HepG2 (cell line): Measurements from ENCODE around the gene JMJD1C. TPM values are rescaled to one million over a fixed set of nuclear protein-coding genes. Genes with fewer than 3 reads are reported as not detected.

ENCODE experiments used
- ATAC-seq: fragments of 200-7000 bp; cut with Tn5 transposase; 3 replicates; pipeline ENCODE4 v1.9.1; 2020; ENCODE audit warnings: mild to moderate bottlenecking, moderate library complexity
- BruUV-seq: library from RNA; stranded (reverse); fragments of 400-500 nt; replicated peaks from 2 replicates; lab custom pipeline; 2021; lab: Mats Ljungman, UMichigan
- CTCF ChIA-PET: fragments of 300-600 bp; formaldehyde crosslinking; extraction: SDS; loops from one replicate; lab custom pipeline; 2021; ENCODE audit warnings: low total read pairs, inconsistent platforms, low intra/inter-chr PET ratio; lab: Yijun Ruan, JAX
- POLR2A ChIA-PET: fragments of 350-600 bp; sonication (Branson Sonifier 250); formaldehyde crosslinking; loops from one replicate; lab custom pipeline; 2020; ENCODE audit warnings: antibody characterized with exemption, inconsistent platforms; lab: Yijun Ruan, JAX
- DNase-seq: peaks from one replicate; pipeline ENCODE4 v3.0.0-alpha.2; 2015; ENCODE audit warnings: low spot score
- FAIRE-seq: peaks from 3 replicates; lab custom pipeline; 2011; peaks lifted over from hg19 to GRCh38; lab: Jason Lieb, UNC
- H2AFZ ChIP-seq: one replicate; pipeline ENCODE4 v1.6.1; 2011; ENCODE audit warnings: low read length, inconsistent platforms
- H3K27ac ChIP-seq: fragments of 300-600 bp; 3 replicates; pipeline ENCODE4 v1.8.0; 2011; ENCODE audit warnings: mixed run types, mild to moderate bottlenecking, mixed read lengths, low read length, inconsistent platforms; ENCODE audit not compliant: insufficient read depth; ENCODE audit errors: extremely low read length
- H3K27me3 ChIP-seq, 2 experiments: fragments of 200-600 bp in 1 of 2; 2 replicates in 1 of 2; 3 replicates in 1 of 2; pipeline versions ENCODE4 v1.6.0 to v1.8.0; 2011; ENCODE audit warnings: low read length in 2 of 2, mild to moderate bottlenecking in 2 of 2, moderate library complexity in 2 of 2, inconsistent platforms in 1 of 2; ENCODE audit not compliant: insufficient read depth in 2 of 2, control insufficient read depth in 1 of 2
- H3K36me3 ChIP-seq, 2 experiments: fragments of 200-600 bp in 1 of 2; replicated peaks in 1 of 2; 2 replicates in 1 of 2; 3 replicates in 1 of 2; pipeline versions ENCODE4 v1.5.1 to v1.8.0; 2011; ENCODE audit warnings: low read length in 2 of 2, inconsistent platforms in 1 of 2; ENCODE audit not compliant: insufficient read depth in 2 of 2, control insufficient read depth in 1 of 2
- H3K4me1 ChIP-seq: 2 replicates; pipeline ENCODE4 v1.5.1; 2012; ENCODE audit warnings: low read length, inconsistent platforms; ENCODE audit not compliant: insufficient read depth
- H3K4me2 ChIP-seq: 2 replicates; pipeline ENCODE4 v1.6.0; 2011; ENCODE audit warnings: low read depth, low read length, inconsistent platforms
- H3K4me3 ChIP-seq, 3 experiments: fragments of 200-600 bp in 1 of 3; sonication (generic), shearing (Covaris generic) in 1 of 3; replicated peaks in 1 of 3; 2 replicates each; pipeline ENCODE4 v1.5.1; 2011 to 2016; ENCODE audit warnings: low read length in 3 of 3, inconsistent platforms in 2 of 3, low read depth in 2 of 3, mild to moderate bottlenecking in 2 of 3, control low read depth in 1 of 3, mixed read lengths in 1 of 3; ENCODE audit not compliant: insufficient read depth in 1 of 3
- H3K79me2 ChIP-seq: one replicate; pipeline ENCODE4 v1.6.1; 2011; ENCODE audit warnings: low read length, inconsistent platforms; ENCODE audit not compliant: insufficient read depth
- H3K9ac ChIP-seq: 2 replicates; pipeline ENCODE4 v1.6.0; 2011; ENCODE audit warnings: mild to moderate bottlenecking, low read depth, low read length, inconsistent platforms; ENCODE audit not compliant: insufficient read depth
- H3K9me3 ChIP-seq: 2 replicates; pipeline ENCODE4 v1.5.1; 2012; ENCODE audit warnings: mild to moderate bottlenecking, low read length
- H4K20me1 ChIP-seq: 2 replicates; pipeline ENCODE4 v1.6.0; 2011; ENCODE audit warnings: inconsistent platforms, mild to moderate bottlenecking, low read length, moderate library complexity; ENCODE audit not compliant: insufficient read depth
- AKNA ChIP-seq: sonication (generic); formaldehyde crosslinking; IDR thresholded peaks from 2 replicates; pipeline ENCODE4 v1.4.0; 2020; ENCODE audit warnings: missing genetic modification reagents, borderline replicate concordance
- ARNTL ChIP-seq: sonication (generic); formaldehyde crosslinking; IDR thresholded peaks from 2 replicates; pipeline ENCODE4 v1.4.0; 2020; ENCODE audit warnings: mild to moderate bottlenecking, missing genetic modification reagents
- ATF3 ChIP-seq: sonication (generic); formaldehyde crosslinking; IDR thresholded peaks from 2 replicates; pipeline ENCODE4 v1.4.0; 2020; ENCODE audit warnings: missing genetic modification reagents
- HOXA5 ChIP-seq: sonication (generic); formaldehyde crosslinking; IDR thresholded peaks from 2 replicates; pipeline ENCODE4 v1.4.0; 2020; ENCODE audit warnings: missing genetic modification reagents
- KLF11 ChIP-seq: IDR thresholded peaks from 2 replicates; pipeline ENCODE4 v1.6.1; 2016; ENCODE audit warnings: missing compliant biosample characterization
- NCOR1 ChIP-seq: fragments of 200-600 bp; sonication (generic); IDR thresholded peaks from 2 replicates; pipeline ENCODE4 v1.7.0; 2017; ENCODE audit warnings: antibody characterized with exemption, low read length, borderline replicate concordance
- NFYB ChIP-seq: sonication (generic); formaldehyde crosslinking; IDR thresholded peaks from 2 replicates; pipeline ENCODE4 v1.4.0; 2020; ENCODE audit warnings: missing genetic modification reagents
- PLRG1 ChIP-seq: fragments of 450-650 bp; conservative IDR thresholded peaks from 2 replicates; pipeline ENCODE4 v1.6.1; 2016
- POLR2A ChIP-seq, 2 experiments: IDR thresholded peaks; 2 replicates each; pipeline ENCODE4 v1.6.1; 2011; ENCODE audit warnings: low read depth in 2 of 2, low read length in 2 of 2, mild to moderate bottlenecking in 1 of 2, moderate library complexity in 1 of 2; ENCODE audit not compliant: insufficient read depth in 1 of 2
- RAD21 ChIP-seq: fragments of 450-650 bp; formaldehyde crosslinking; IDR thresholded peaks from 2 replicates; pipeline ENCODE4 v1.5.0; 2020; ENCODE audit warnings: mild to moderate bottlenecking
- SPEN ChIP-seq: sonication (generic); formaldehyde crosslinking; IDR thresholded peaks from 2 replicates; pipeline ENCODE4 v1.5.1; 2020; ENCODE audit warnings: low read depth, mild to moderate bottlenecking, missing genetic modification reagents
- ZBTB20 ChIP-seq: sonication (generic); formaldehyde crosslinking; IDR thresholded peaks from 2 replicates; pipeline ENCODE4 v1.8.1; 2023; ENCODE audit warnings: missing genetic modification reagents, low read depth, mild to moderate bottlenecking, borderline replicate concordance
- ZFP36L1 ChIP-seq: sonication (generic); formaldehyde crosslinking; IDR thresholded peaks from 2 replicates; pipeline ENCODE4 v1.8.0; 2022; ENCODE audit warnings: mild to moderate bottlenecking, missing genetic modification reagents, moderate library complexity
- ZNF263 ChIP-seq: sonication (generic); formaldehyde crosslinking; IDR thresholded peaks from 2 replicates; pipeline ENCODE4 v1.4.0; 2020; ENCODE audit warnings: missing genetic modification reagents
- ZNF296 ChIP-seq: sonication (generic); formaldehyde crosslinking; conservative IDR thresholded peaks from 2 replicates; pipeline ENCODE4 v1.5.0; 2020; ENCODE audit warnings: mild to moderate bottlenecking, missing genetic modification reagents
- WGBS: methylation state at CpG from one replicate; pipeline ENCODE4 v1.1.6; 2017; ENCODE audit warnings: low lambda C conversion rate; 5-methylcytosine and 5-hydroxymethylcytosine counted together
- in situ Hi-C: cut with HindIII; loops from 2 replicates; pipeline ENCODE4 v1.10.0; 2017; ENCODE audit warnings: low pct_unique_long_range_greater_than_20kb; ENCODE audit not compliant: extremely low pct_ligation_motif_present
- intact Hi-C: fragments of 100-400 bp; cut with micrococcal nuclease; formaldehyde crosslinking; loops from one replicate; pipeline ENCODE4 v1.10.0; 2022; ENCODE audit not compliant: unreplicated experiment
- polyA plus RNA-seq, 8 experiments: library from polyadenylated mRNA; depleted of rRNA in 3 of 8; stranded (reverse) in 7 of 8; unstranded in 1 of 8; fragments of >200 nt; fragmentation: Illumina TruSeq in 4 of 8; extraction: Trizol in 4 of 8; gene quantifications; 2 replicates each; pipeline versions ENCODE4 v1.2.1 to v1.2.3, GENCODE V29; 2011 to 2016; ENCODE audit warnings: low read depth in 4 of 8, missing spikeins in 1 of 8, mixed read lengths in 1 of 8; ENCODE audit not compliant: insufficient read depth in 1 of 8
- total RNA-seq, 5 experiments: library from RNA; depleted of rRNA; stranded (reverse); fragments of >200 nt; fragmentation: Illumina TruSeq; extraction: Trizol; gene quantifications; 2 replicates each; pipeline ENCODE4 v1.2.3, GENCODE V29; 2016; ENCODE audit warnings: low read depth in 1 of 5
- TF ChIP-seq, protein P1 (sequence below): sonication (generic); formaldehyde crosslinking; IDR thresholded peaks from 2 replicates; pipeline ENCODE4 v1.4.0; 2020; ENCODE audit warnings: mild to moderate bottlenecking, missing genetic modification reagents

Gene JMJD1C
- total and polyA plus RNA-seq, 2 of the 13 experiments (the other 11 are each of a cell fraction or from before 2014, with no cell fraction given), result 42.3 to 42.7 TPM

- TF ChIP-seq ZNF263, result no peak
Observed at GRCh38 chr10:63331586-63331985, 134.2 kb downstream of the JMJD1C start (continued).

DNA sequence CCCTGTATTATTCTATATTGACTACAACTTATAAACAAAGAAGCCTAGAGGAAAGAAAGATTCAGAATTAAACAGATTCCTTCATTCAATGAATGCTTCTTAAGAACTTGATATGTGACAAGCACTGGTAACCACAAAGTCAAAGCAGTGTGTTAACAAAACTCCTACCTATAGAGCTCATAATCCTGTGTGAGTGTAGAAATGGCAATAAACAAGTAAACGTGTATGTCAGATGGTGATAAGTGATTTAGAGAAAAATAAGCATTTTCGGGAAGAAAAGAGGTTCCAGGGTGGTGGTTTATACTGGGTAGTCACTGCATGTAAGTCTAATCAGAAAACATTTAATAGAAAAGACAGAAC is 141.3 kb downstream of the JMJD1C start:
- no peak for DNase-seq
- no peak overlapping the region for H2AFZ ChIP-seq
- no TSS peak for BruUV-seq
- H3K4me2 ChIP-seq, result no peak overlapping the region
- no peak overlapping the region for H3K27ac ChIP-seq
- H3K9ac ChIP-seq, result no peak overlapping the region
- POLR2A ChIA-PET, result no interaction called here
- no peaks in the 10 kb centered on the region for H3K27me3 ChIP-seq
- in situ Hi-C loops, result no loop called here
- no peaks in the 10 kb centered on the region for H4K20me1 ChIP-seq
- peaks cover 9% of the 10 kb centered on the region for H3K79me2 ChIP-seq
- WGBS, result 94% methylated on average over 2 of the region's 2 CpGs
- no peaks in the 10 kb centered on the region; a peak in 1 of 5 replicates for H3K36me3 ChIP-seq
- no peak overlapping the region for H3K4me3 ChIP-seq
- CTCF ChIA-PET, result no interaction called here
- peaks cover 12% of the 10 kb centered on the region for H3K4me1 ChIP-seq
- ATAC-seq, result no peak
- intact Hi-C loops, result no loop called here
- no peak for FAIRE-seq
- no peaks in the 10 kb centered on the region for H3K9me3 ChIP-seq
- TF ChIP-seq ZFP36L1 (CRISPR knock-in tag), result no peak
- no peak for TF ChIP-seq PLRG1
- no peak for TF ChIP-seq SPEN (CRISPR knock-in tag)
- TF ChIP-seq ATF3, result no peak
- no peak for TF ChIP-seq AKNA (CRISPR knock-in tag)
- TF ChIP-seq ZNF296 (CRISPR knock-in tag), result no peak
- no peak for TF ChIP-seq ZBTB20
- TF ChIP-seq ARNTL (CRISPR knock-in tag), result no peak
- no peak for TF ChIP-seq KLF11 (CRISPR knock-in tag)
- TF ChIP-seq NCOR1, result no peak
- TF ChIP-seq, protein P1, sequence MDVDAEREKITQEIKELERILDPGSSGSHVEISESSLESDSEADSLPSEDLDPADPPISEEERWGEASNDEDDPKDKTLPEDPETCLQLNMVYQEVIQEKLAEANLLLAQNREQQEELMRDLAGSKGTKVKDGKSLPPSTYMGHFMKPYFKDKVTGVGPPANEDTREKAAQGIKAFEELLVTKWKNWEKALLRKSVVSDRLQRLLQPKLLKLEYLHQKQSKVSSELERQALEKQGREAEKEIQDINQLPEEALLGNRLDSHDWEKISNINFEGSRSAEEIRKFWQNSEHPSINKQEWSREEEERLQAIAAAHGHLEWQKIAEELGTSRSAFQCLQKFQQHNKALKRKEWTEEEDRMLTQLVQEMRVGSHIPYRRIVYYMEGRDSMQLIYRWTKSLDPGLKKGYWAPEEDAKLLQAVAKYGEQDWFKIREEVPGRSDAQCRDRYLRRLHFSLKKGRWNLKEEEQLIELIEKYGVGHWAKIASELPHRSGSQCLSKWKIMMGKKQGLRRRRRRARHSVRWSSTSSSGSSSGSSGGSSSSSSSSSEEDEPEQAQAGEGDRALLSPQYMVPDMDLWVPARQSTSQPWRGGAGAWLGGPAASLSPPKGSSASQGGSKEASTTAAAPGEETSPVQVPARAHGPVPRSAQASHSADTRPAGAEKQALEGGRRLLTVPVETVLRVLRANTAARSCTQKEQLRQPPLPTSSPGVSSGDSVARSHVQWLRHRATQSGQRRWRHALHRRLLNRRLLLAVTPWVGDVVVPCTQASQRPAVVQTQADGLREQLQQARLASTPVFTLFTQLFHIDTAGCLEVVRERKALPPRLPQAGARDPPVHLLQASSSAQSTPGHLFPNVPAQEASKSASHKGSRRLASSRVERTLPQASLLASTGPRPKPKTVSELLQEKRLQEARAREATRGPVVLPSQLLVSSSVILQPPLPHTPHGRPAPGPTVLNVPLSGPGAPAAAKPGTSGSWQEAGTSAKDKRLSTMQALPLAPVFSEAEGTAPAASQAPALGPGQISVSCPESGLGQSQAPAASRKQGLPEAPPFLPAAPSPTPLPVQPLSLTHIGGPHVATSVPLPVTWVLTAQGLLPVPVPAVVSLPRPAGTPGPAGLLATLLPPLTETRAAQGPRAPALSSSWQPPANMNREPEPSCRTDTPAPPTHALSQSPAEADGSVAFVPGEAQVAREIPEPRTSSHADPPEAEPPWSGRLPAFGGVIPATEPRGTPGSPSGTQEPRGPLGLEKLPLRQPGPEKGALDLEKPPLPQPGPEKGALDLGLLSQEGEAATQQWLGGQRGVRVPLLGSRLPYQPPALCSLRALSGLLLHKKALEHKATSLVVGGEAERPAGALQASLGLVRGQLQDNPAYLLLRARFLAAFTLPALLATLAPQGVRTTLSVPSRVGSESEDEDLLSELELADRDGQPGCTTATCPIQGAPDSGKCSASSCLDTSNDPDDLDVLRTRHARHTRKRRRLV (CRISPR knock-in tag), result no peak
- TF ChIP-seq NFYB (CRISPR knock-in tag), result no peak
- TF ChIP-seq RAD21, result no peak
- TF ChIP-seq HOXA5 (CRISPR knock-in tag), result no peak
- TF ChIP-seq POLR2A (IDR thresholded peaks at IDR 0.05; ENCODE audit: insufficient read depth in 1 of 2, low read depth in 2 of 2, low read length in 2 of 2), result no peak
